HepG2 (cell line): Measurements from ENCODE around the gene AMOT. TPM values are rescaled to one million over a fixed set of nuclear protein-coding genes. Genes with fewer than 3 reads are reported as not detected.

ENCODE experiments used
- JUN ChIP-seq: sonication (generic); formaldehyde crosslinking; IDR thresholded peaks from 2 replicates; pipeline ENCODE4 v1.4.0; 2020; ENCODE audit warnings: mild to moderate bottlenecking, missing genetic modification reagents
- KAT2B ChIP-seq: fragments of 150-350 bp; IDR thresholded peaks from 2 replicates; pipeline ENCODE4 v1.6.1; 2014; ENCODE audit warnings: low read depth, low read length, borderline replicate concordance
- polyA plus RNA-seq, 8 experiments: library from polyadenylated mRNA; depleted of rRNA in 3 of 8; stranded (reverse) in 7 of 8; unstranded in 1 of 8; fragments of >200 nt; fragmentation: Illumina TruSeq in 4 of 8; extraction: Trizol in 4 of 8; gene quantifications; 2 replicates each; pipeline versions ENCODE4 v1.2.1 to v1.2.3, GENCODE V29; 2011 to 2016; ENCODE audit warnings: low read depth in 4 of 8, missing spikeins in 1 of 8, mixed read lengths in 1 of 8; ENCODE audit not compliant: insufficient read depth in 1 of 8
- total RNA-seq, 5 experiments: library from RNA; depleted of rRNA; stranded (reverse); fragments of >200 nt; fragmentation: Illumina TruSeq; extraction: Trizol; gene quantifications; 2 replicates each; pipeline ENCODE4 v1.2.3, GENCODE V29; 2016; ENCODE audit warnings: low read depth in 1 of 5
- TF ChIP-seq, protein P1 (sequence below), 2 experiments: fragments of 450-650 bp in 1 of 2; sonication (generic) in 1 of 2; formaldehyde crosslinking in 1 of 2; IDR thresholded peaks; 2 replicates each; pipeline versions ENCODE4 v1.6.1 to v1.8.0; 2016 to 2022; ENCODE audit warnings: antibody characterized with exemption in 1 of 2, mild to moderate bottlenecking in 1 of 2, missing genetic modification reagents in 1 of 2

Gene AMOT
- total and polyA plus RNA-seq, 2 of the 13 experiments (the other 11 are each of a cell fraction or from before 2014, with no cell fraction given): 0.13 to 0.91 TPM

DNA sequence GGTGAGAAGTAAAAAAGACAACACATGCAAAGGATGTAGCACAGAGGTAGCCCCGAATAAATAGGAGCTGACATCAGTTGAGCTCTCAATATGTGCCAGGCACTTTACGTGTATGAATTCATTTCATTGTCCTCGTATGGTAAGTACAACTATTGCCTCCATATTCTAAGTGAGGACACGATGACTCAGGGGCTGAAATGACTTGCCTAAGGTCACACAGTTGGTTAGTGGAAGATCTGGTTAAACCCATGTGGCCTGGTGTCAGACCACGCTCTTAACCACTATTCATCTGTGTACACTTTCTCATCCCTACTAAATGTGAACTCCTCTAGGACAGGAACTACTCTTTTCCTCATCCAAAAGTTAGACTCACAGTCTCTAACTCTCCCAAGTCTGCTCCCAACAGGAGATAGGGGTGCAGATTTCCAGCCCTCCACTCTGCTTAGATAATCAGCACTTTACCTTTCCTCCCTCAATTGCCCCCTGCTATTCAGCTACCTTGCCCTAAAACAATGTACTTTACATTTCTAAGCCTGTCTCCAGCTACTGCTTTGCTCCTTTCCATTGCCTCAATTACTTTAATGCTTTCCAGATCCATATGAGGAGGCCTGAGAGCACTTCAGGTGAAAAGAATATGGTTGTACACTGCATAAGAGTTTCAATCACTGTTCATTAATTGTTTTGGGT, 102.1 kb downstream of the AMOT start (continued):
- TF ChIP-seq JUN (CRISPR knock-in tag) (no peak), KAT2B (no peak)
- TF ChIP-seq, protein P1, sequence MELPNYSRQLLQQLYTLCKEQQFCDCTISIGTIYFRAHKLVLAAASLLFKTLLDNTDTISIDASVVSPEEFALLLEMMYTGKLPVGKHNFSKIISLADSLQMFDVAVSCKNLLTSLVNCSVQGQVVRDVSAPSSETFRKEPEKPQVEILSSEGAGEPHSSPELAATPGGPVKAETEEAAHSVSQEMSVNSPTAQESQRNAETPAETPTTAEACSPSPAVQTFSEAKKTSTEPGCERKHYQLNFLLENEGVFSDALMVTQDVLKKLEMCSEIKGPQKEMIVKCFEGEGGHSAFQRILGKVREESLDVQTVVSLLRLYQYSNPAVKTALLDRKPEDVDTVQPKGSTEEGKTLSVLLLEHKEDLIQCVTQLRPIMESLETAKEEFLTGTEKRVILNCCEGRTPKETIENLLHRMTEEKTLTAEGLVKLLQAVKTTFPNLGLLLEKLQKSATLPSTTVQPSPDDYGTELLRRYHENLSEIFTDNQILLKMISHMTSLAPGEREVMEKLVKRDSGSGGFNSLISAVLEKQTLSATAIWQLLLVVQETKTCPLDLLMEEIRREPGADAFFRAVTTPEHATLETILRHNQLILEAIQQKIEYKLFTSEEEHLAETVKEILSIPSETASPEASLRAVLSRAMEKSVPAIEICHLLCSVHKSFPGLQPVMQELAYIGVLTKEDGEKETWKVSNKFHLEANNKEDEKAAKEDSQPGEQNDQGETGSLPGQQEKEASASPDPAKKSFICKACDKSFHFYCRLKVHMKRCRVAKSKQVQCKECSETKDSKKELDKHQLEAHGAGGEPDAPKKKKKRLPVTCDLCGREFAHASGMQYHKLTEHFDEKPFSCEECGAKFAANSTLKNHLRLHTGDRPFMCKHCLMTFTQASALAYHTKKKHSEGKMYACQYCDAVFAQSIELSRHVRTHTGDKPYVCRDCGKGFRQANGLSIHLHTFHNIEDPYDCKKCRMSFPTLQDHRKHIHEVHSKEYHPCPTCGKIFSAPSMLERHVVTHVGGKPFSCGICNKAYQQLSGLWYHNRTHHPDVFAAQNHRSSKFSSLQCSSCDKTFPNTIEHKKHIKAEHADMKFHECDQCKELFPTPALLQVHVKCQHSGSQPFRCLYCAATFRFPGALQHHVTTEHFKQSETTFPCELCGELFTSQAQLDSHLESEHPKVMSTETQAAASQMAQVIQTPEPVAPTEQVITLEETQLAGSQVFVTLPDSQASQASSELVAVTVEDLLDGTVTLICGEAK (IDR thresholded peaks at IDR 0.05): no peak
- TF ChIP-seq, protein P1 (CRISPR knock-in tag; IDR thresholded peaks at IDR 0.05): no peak
